GM19240 (cell line): ENCODE measurements around the gene SYCE3.
"Not testable (repeated sequence)": the region's sequence is repeated elsewhere in the genome, so short reads cannot be mapped to it uniquely, and the experiment has no call there.

Experiments
- DNase-seq: peaks from one replicate; pipeline ENCODE4 v3.0.0; 2011; ENCODE audit warnings: low spot score; ENCODE audit not compliant: insufficient read length

SYCE3 gene

GRCh38 chr22:50562523-50563412 lies at the start of gene SYCE3:
TSS of gene SYCE3 (minus strand) at chr22:50562919. CDS start at chr22:50556405, 6,514 bp downstream.
- peak; percentile 95 for DNase-seq

GRCh38 chr22:50612168-50612527 lies 49.4 kb upstream of the SYCE3 start:
- no peak for DNase-seq

- no peak for DNase-seq
Observed at GRCh38 chr22:50611341-50612060, 48.8 kb upstream of the SYCE3 start.

GRCh38 chr22:50610581-50610980 lies 47.9 kb upstream of the SYCE3 start:
- no peak for DNase-seq

GRCh38 chr22:50610041-50610451 lies 47.3 kb upstream of the SYCE3 start:
- no peak for DNase-seq

GRCh38 chr22:50609599-50609998 lies 46.9 kb upstream of the SYCE3 start:
- DNase-seq = no peak

- no peak for DNase-seq
Observed at GRCh38 chr22:50608996-50609395, 46.3 kb upstream of the SYCE3 start.

GRCh38 chr22:50608058-50608840 lies 45.5 kb upstream of the SYCE3 start:
- DNase-seq = not testable (repeated sequence)

GRCh38 chr22:50607659-50608020 lies 44.9 kb upstream of the SYCE3 start:
- DNase-seq = no peak

- no peak for DNase-seq
Observed at GRCh38 chr22:50606946-50607658, 44.4 kb upstream of the SYCE3 start.

GRCh38 chr22:50606165-50606945 lies 43.6 kb upstream of the SYCE3 start:
- no peak for DNase-seq

GRCh38 chr22:50605613-50606074 lies 42.9 kb upstream of the SYCE3 start:
- DNase-seq = no peak

GRCh38 chr22:50605002-50605612 lies 42.4 kb upstream of the SYCE3 start:
- no peak for DNase-seq

- no peak for DNase-seq
Observed at GRCh38 chr22:50604256-50605001, 41.7 kb upstream of the SYCE3 start.

- no peak for DNase-seq
Observed at GRCh38 chr22:50603511-50604255, 41.0 kb upstream of the SYCE3 start.

GRCh38 chr22:50602338-50602700 lies 39.6 kb upstream of the SYCE3 start:
- DNase-seq = no peak

GRCh38 chr22:50601669-50602337 lies 39.1 kb upstream of the SYCE3 start:
- no peak for DNase-seq
